Natural killer cell treated with Interleukin-12 subunit alpha and Interleukin-12 subunit beta and Interleukin-15 and Interleukin-18, amount 100 ng/mL, for 72 hours (primary cell): ENCODE data around the gene LCA5. TPM values are rescaled to one million over a fixed set of nuclear protein-coding genes. Genes with fewer than 3 reads are reported as not detected.
"Not testable (repeated sequence)": the region's sequence is repeated elsewhere in the genome, so short reads cannot be mapped to it uniquely, and the experiment has no call there.

ENCODE experiments used
- ATAC-seq, 2 donors: fragments of 150-1000 bp; cut with Tn5 transposase in 1 of 2; sonication (Bioruptor Pico), chemical (Tn5 transposase) in 1 of 2; 2 replicates each; pipeline ENCODE4 v1.10.0; 2021
- DNase-seq: peaks from one replicate; pipeline ENCODE4 v3.0.0; 2022; ENCODE audit warnings: low spot score
- H3K27ac Mint-ChIP-seq, 2 donors: 1 replicate in 1 of 2; 2 replicates in 1 of 2; pipeline ENCODE4 v1.8.0; 2022; ENCODE audit warnings: mixed read lengths in 2 of 2, mild to moderate bottlenecking in 1 of 2, moderate library complexity in 1 of 2
- H3K27me3 Mint-ChIP-seq, 2 donors: 1 replicate in 1 of 2; 2 replicates in 1 of 2; pipeline ENCODE4 v1.8.0; 2022; ENCODE audit warnings: mixed read lengths in 2 of 2
- H3K36me3 Mint-ChIP-seq: one replicate; pipeline ENCODE4 v1.8.0; 2022; ENCODE audit warnings: mixed read lengths
- H3K4me1 Mint-ChIP-seq, 2 donors: 1 replicate in 1 of 2; 2 replicates in 1 of 2; pipeline ENCODE4 v1.8.0; 2022; ENCODE audit warnings: low read depth in 2 of 2, mixed read lengths in 2 of 2, mild to moderate bottlenecking in 1 of 2
- H3K4me3 Mint-ChIP-seq: one replicate; pipeline ENCODE4 v1.8.0; 2022; ENCODE audit warnings: mixed read lengths
- H3K9me3 Mint-ChIP-seq: 2 replicates; pipeline ENCODE4 v1.8.0; 2022; ENCODE audit warnings: mixed read lengths
- total RNA-seq, 2 donors: library from RNA; stranded (reverse); gene quantifications; one replicate each; pipeline ENCODE4 v1.2.3, GENCODE V29; 2022

The LCA5 gene
- total RNA-seq, 2 donors from 2014 or later: 0.07 to 0.08 TPM

DNA sequence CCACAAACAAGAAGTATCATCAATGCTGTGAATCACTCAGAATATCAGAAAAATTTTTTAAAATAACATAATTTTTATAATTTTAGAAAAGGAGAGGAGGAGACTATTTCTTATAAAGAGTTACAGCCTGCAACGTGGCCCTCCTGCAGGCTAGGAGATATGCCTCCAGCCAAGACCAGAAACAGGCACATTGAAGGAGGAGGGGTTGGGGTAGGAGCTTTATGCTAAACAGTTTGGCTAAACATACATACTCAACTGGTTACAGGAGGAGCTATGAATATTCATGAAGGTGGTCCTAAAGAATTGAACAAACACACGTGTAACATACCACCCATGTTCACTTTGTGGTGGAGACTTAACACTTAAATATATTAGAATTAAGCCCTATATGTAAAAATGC, 14.2 kb upstream of the LCA5 start:
- DNase-seq: no peak
- no peaks in the 10 kb centered on the region for H3K4me1 Mint-ChIP-seq
- no peaks in the 10 kb centered on the region for H3K27me3 Mint-ChIP-seq
- no peaks in the 10 kb centered on the region for H3K36me3 Mint-ChIP-seq
- H3K27ac Mint-ChIP-seq: no peak overlapping the region
- no peak for ATAC-seq
- H3K9me3 Mint-ChIP-seq: no peaks in the 10 kb centered on the region
- H3K4me3 Mint-ChIP-seq: no peak overlapping the region

DNA sequence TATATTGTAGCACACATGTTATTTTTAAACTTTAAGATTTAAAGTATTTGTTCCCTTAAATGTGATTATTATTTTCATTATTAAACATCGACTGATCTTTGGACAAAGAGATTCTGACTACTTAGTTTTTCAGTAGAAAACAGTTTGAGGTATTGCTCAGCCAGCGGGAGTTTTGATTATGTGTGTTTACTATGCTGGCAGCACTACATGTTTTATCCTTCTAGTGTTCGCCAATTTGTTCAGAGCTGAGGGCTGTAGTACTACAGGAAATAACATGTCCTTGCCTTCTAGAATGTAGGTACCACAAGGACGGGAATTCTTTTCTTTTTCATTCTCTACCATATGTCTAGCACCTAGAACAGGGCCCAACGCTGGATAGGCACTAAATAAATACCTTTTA, 11.1 kb upstream of the LCA5 start:
- no peak for DNase-seq
- no peak overlapping the region for H3K27ac Mint-ChIP-seq
- no peak for ATAC-seq
- no peak overlapping the region for H3K4me3 Mint-ChIP-seq
- peaks cover 0 to 3% of the 10 kb centered on the region in 2 donors for H3K27me3 Mint-ChIP-seq
- peaks cover 5 to 6% of the 10 kb centered on the region in 2 donors for H3K4me1 Mint-ChIP-seq
- no peaks in the 10 kb centered on the region for H3K36me3 Mint-ChIP-seq
- no peaks in the 10 kb centered on the region for H3K9me3 Mint-ChIP-seq

DNA sequence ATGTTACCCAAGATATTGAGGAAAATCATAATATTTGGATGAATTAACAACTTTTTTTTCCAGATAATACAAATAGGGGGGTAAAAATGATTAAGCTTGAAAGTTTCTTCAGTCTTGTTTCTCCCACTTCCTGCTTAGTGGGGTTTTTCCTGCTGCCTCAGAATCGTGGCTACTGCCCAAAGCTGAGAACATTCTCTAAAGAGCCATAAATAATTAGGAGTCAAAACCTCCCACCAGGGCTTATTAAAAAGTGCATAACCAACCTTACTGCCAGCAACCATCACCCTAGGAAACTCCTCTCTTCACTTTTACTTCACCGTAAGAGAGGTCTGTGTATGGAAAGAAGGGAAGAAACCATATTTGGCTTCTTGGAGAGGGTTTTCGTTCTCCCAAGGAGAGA, 9.0 kb upstream of the LCA5 start:
- DNase-seq: no peak
- no peak overlapping the region for H3K4me3 Mint-ChIP-seq
- no peak overlapping the region for H3K27ac Mint-ChIP-seq
- no peaks in the 10 kb centered on the region for H3K9me3 Mint-ChIP-seq
- H3K36me3 Mint-ChIP-seq: no peaks in the 10 kb centered on the region
- H3K27me3 Mint-ChIP-seq: peaks cover 0 to 3% of the 10 kb centered on the region in 2 donors
- ATAC-seq: no peak
- H3K4me1 Mint-ChIP-seq: peaks cover 5 to 6% of the 10 kb centered on the region in 2 donors

DNA sequence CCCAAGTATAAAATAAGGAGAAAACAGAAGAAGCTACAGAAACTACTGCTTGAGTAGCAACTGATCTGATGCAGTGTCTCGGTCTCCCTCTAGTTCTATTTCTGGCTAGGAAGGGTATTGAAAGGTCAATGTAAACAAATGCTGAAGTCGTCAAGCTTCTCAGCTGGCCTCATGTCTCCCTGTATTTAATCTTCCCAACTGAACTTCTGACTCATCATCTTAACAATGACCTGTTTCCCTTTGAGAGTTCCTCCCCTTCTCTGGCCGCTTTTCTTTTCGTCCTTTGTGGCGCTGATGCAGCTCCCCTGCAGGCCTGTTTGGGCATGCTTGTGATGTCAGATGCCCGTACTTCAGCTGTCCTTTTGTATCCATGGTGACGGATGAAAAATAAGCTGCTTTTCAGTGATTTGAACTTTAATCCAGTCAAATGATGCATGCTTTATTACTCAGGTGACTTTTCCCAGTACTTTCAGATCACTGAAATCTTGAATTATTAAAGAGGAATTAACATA, 7.8 kb upstream of the LCA5 start:
- ATAC-seq: no peak
- H3K27ac Mint-ChIP-seq: no peak overlapping the region
- H3K27me3 Mint-ChIP-seq: peaks cover 0 to 3% of the 10 kb centered on the region in 2 donors
- peaks cover 5 to 6% of the 10 kb centered on the region in 2 donors for H3K4me1 Mint-ChIP-seq
- H3K36me3 Mint-ChIP-seq: no peaks in the 10 kb centered on the region
- H3K4me3 Mint-ChIP-seq: no peak overlapping the region
- H3K9me3 Mint-ChIP-seq: no peaks in the 10 kb centered on the region
- no peak for DNase-seq

DNA sequence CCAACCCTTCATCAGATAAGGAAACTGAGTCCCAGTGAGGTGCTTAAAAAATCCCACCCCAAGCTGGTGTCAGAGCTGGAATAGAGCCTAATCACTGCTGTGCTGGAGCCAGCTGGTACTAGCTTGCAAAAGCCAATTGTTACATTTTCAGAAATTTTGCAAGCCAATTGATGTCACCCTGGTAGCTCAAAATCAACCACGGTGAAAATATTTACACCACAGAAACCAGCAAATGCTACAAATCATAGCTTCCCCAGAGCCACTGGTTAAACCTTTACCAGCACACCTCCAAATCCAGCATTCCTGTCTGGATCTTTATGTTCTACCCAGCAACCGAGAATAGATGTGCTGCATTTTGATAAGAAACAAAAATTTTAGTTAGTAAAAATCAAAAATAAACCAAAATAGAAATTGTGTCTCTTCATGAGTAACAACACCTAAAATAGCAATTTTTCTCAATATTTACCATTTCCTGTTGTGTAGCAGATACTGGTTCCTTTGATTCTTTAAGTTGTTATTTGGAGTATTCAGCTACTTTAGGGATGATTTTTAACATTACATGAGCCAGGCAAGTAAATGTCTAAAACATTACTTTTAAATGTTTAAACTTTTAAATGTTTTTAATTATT, 7.2 kb upstream of the LCA5 start:
- no peak overlapping the region for H3K27ac Mint-ChIP-seq
- H3K27me3 Mint-ChIP-seq: peaks cover 0 to 3% of the 10 kb centered on the region in 2 donors
- H3K36me3 Mint-ChIP-seq: no peaks in the 10 kb centered on the region
- ATAC-seq (no peak), DNase-seq (no peak)
- H3K9me3 Mint-ChIP-seq: no peaks in the 10 kb centered on the region
- peaks cover 5 to 6% of the 10 kb centered on the region in 2 donors for H3K4me1 Mint-ChIP-seq
- H3K4me3 Mint-ChIP-seq: no peak overlapping the region

DNA sequence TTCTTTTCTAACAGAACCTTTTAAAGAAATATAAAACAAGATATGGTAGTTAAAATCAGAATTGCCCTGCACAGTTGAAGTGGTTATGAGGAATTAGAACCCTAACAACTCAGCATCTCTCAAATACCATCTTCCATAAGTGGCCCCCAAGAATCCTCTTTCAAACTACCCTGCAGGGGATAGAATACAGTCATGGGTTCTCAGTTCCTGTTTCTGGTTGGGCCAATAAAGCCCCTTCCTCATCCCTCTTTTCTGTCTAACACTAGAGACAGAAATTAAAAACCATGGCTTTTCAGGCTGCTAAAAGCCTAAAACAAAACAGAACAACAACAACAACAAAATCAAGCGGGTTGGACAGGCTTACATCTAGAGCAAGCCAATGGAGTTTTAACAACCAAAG, 6.7 kb upstream of the LCA5 start:
- Mint-ChIP-seq H3K27me3 (peaks cover 0 to 3% of the 10 kb centered on the region in 2 donors), H3K9me3 (no peaks in the 10 kb centered on the region), H3K4me1 (peaks cover 5 to 6% of the 10 kb centered on the region in 2 donors), H3K4me3 (no peak overlapping the region), H3K27ac (no peak overlapping the region), H3K36me3 (no peaks in the 10 kb centered on the region)
- DNase-seq: no peak
- no peak for ATAC-seq

DNA sequence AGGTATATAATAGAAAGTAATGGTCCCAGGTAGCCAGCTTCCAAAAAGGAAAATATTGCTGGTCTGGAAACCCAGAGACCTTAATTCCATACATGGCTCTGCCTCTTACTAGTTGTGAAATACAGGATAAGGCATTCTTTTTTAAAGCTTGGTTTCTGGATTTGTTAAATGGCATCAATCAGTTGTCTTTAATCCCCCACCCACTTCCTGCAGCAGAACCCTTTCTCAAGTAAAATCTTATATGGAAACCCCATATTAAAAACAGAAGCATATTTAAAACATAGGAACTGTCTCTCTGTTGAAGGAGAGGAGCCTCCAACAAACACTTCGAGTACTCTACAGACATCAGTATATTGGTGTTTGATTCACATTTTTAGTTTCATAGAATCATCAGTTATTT, 6.2 kb upstream of the LCA5 start:
- Mint-ChIP-seq H3K4me1 (peaks cover 5 to 6% of the 10 kb centered on the region in 2 donors), H3K4me3 (no peak overlapping the region), H3K27ac (no peak overlapping the region), H3K27me3 (peaks cover 0 to 3% of the 10 kb centered on the region in 2 donors), H3K36me3 (no peaks in the 10 kb centered on the region), H3K9me3 (no peaks in the 10 kb centered on the region)
- DNase-seq: no peak
- ATAC-seq: no peak

DNA sequence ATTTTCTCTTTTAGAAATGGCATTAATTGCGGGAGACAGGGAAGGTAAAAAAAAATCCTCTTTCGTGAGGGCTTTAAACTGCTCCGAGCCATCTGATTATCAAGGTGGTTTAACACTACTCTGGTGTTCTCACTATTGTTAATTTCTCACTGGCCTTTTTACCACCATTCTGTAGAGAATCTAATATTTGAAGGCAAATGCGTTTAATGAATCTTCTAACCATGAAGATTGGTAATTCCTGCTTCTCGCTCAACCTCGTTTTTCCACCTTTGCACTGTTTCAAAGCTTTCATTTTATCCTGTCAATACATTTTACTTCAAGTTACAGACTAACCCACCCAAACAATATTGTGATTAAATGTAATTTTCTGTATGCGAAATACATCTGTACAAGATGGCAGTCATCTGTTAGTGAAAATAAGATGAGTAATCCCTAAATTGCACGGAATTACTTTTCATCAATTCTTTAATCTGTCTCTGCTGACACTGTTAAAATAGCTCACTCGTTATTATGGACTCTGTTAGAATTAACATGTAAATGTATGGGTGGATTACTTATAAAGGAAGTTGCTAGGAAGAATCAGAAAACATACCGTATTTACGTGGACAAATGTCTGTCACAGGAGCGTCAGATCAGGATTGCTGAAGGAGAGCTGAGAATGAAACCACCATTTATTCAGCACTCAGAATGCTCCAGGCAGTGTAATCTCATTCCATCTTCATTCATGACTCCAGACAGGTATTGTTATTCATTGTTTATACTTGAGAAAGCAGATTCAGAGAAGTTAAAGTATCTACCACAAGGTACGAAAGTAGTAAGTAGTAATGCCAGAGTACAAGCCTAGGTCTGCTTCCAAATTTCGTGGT, 1.1 kb upstream of the LCA5 start:
- no peaks in the 10 kb centered on the region for H3K4me1 Mint-ChIP-seq
- no peaks in the 10 kb centered on the region for H3K9me3 Mint-ChIP-seq
- H3K27me3 Mint-ChIP-seq: peaks cover 12 to 19% of the 10 kb centered on the region in 2 donors
- H3K27ac Mint-ChIP-seq: no peak overlapping the region
- no peak overlapping the region for H3K4me3 Mint-ChIP-seq
- DNase-seq: no peak
- ATAC-seq: no peak
- H3K36me3 Mint-ChIP-seq: peaks cover 7% of the 10 kb centered on the region

DNA sequence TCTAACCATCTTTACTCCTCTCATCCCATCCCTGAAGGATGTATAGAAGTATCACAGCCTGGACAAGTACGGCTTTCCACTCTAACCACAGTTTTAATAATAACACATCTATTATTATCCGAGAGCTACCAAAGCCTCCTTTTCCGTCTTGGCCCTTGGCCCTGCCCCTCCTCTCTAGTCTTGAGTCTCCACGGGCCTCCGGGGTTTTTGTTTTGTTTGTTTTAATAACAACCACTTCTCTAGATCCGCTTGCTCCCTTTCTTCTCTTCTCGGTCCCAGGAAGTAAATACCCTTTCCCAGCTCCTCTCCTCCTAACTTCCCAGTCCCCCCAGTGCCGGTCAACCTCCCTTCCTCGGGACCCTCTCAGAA, 661 bp downstream of the LCA5 start:
- H3K27me3 Mint-ChIP-seq: peaks cover 12 to 19% of the 10 kb centered on the region in 2 donors
- peaks cover 7% of the 10 kb centered on the region for H3K36me3 Mint-ChIP-seq
- H3K4me1 Mint-ChIP-seq: no peaks in the 10 kb centered on the region
- no peak overlapping the region for H3K4me3 Mint-ChIP-seq
- DNase-seq (no peak), ATAC-seq (no peak)
- no peak overlapping the region for H3K27ac Mint-ChIP-seq
- no peaks in the 10 kb centered on the region for H3K9me3 Mint-ChIP-seq

DNA sequence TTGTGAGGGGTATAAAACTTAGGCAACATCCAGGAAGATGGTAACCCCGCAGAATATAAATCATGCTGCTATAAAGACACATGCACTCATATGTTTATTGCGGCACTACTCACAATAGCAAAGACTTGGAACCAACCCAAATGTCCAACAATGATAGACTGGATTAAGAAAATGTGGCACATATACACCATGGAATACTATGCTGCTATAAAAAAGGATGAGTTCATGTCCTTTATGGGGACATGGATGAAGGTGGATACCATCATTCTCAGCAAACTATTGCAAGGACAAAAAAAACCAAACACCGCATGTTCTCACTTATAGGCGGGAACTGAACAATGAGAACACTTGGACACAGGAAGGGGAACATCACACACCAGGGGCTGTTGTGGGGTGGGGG, 7.7 kb downstream of the LCA5 start:
- H3K4me3 Mint-ChIP-seq, H3K27ac Mint-ChIP-seq, H3K4me1 Mint-ChIP-seq, H3K27me3 Mint-ChIP-seq, ATAC-seq, H3K36me3 Mint-ChIP-seq, H3K9me3 Mint-ChIP-seq, DNase-seq: not testable (repeated sequence)

DNA sequence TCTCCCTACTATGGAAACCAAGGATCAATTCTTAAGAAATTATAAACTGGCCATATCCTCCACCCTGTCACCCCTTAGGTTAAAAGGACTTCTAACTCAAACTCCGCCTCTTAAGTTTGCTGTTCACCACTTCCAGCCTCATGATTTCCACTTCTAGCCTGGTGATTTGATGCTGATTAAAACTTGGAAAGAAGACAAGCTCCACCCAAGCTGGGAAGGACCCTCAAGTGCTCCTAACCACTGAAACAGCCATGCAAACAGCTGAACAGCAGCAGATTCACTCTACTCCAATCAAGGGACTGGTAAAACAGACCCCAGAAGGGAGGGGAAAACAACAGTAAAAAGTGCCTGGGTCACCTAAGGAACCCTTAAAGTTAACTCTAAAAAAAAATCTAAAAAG, 10.3 kb downstream of the LCA5 start:
- Mint-ChIP-seq H3K36me3 (no peaks in the 10 kb centered on the region), H3K27me3 (peaks cover 0 to 5% of the 10 kb centered on the region in 2 donors), H3K4me1 (no peaks in the 10 kb centered on the region), H3K9me3 (peaks cover 5% of the 10 kb centered on the region), H3K4me3 (no peak overlapping the region), H3K27ac (no peak overlapping the region)
- ATAC-seq (no peak), DNase-seq (no peak)

DNA sequence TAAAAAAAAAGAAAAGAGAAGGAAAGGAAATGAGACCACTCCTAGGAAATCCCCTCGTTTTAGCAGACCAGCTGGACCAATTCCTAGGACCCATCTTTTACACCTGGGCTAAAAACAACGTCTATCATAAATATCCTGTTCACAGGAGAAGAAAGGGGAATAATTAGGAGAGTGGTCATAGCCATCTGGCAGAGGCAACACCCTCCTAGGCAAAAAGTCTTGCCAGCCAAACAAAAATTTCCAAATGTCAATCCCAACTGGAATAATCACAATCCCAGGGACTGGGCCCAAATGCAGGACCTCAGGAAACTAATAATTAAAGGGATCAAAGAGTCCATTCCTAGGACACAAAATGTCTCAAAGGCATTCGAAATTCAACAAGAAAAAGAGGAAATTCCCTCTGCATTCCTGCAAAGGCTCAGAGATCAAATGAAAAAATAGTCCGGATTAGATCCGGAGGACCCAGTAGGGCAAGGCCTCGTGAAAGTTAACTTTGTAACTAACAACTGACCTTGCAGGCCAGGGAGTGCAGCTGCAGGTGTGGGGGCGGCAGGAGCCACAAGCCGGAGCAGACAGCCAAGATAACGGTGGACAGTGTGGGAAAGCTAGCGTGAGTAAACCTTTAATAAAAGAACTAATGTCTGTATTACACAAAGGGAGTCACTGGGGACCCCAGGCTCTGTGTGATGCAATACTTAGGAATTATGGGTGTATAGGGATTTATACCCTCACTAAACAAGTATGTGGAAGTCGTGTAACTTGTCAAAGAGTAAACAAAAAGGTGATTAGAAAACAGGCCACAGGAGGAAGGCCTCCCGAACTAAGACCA, 11.7 kb downstream of the LCA5 start:
- no peak for DNase-seq
- H3K9me3 Mint-ChIP-seq: peaks cover 5% of the 10 kb centered on the region
- H3K4me3 Mint-ChIP-seq: no peak overlapping the region
- no peaks in the 10 kb centered on the region for H3K4me1 Mint-ChIP-seq
- H3K27ac Mint-ChIP-seq: no peak overlapping the region
- H3K36me3 Mint-ChIP-seq: no peaks in the 10 kb centered on the region
- ATAC-seq: no peak
- peaks cover 0 to 5% of the 10 kb centered on the region in 2 donors for H3K27me3 Mint-ChIP-seq

DNA sequence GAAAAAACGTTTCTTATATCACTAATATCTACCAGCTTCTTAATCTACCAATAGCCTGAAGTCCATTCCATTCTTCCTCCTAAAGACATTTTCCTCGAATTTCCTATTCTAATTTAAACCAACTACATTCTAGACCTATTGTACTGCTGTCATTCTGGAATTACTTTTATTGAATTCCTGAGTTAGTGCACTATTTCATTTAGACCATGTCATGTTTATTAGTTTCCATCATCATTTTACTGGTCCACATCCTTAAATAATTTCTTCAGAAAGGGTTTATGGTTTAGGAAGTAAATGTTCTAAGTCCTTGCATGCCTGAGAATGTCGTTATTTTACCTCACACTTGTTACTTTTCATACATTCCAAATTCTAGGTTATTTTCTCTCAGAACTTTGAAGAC, 13.2 kb downstream of the LCA5 start:
- no peak for DNase-seq
- ATAC-seq: no peak
- Mint-ChIP-seq H3K4me1 (no peaks in the 10 kb centered on the region), H3K36me3 (no peaks in the 10 kb centered on the region), H3K9me3 (peaks cover 3% of the 10 kb centered on the region), H3K27me3 (peaks cover 0 to 5% of the 10 kb centered on the region in 2 donors), H3K27ac (no peak overlapping the region), H3K4me3 (no peak overlapping the region)

DNA sequence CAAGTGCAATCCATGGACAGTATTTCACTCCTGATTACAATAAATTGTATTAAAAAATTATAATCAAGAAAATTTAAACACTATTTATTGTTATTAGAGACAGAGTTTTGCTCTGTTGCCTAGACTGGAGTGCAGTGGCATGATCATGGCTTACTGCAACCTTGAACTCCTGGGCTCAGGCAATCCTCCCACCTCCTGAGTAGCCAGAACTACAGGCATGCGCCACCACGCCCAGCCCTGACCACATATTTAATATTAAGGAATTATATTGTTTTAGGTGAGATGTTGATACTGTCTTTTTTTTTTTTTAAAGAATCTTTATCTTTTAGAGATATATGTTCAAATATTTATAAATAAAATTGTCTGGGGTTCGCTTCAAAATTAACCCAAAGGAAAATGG, 14.6 kb downstream of the LCA5 start:
- H3K9me3 Mint-ChIP-seq: peaks cover 3% of the 10 kb centered on the region
- no peaks in the 10 kb centered on the region for H3K4me1 Mint-ChIP-seq
- H3K27ac Mint-ChIP-seq: no peak overlapping the region
- no peak overlapping the region for H3K4me3 Mint-ChIP-seq
- H3K36me3 Mint-ChIP-seq: no peaks in the 10 kb centered on the region
- ATAC-seq: no peak
- peaks cover 0 to 5% of the 10 kb centered on the region in 2 donors for H3K27me3 Mint-ChIP-seq
- no peak for DNase-seq
